K562 (cell line): ENCODE results near the gene DHX32. TPM values are rescaled to one million over a fixed set of nuclear protein-coding genes. Genes with fewer than 3 reads are reported as not detected.

Experiments used
- ATAC-seq: fragments of 200-7000 bp; cut with Tn5 transposase; 3 replicates; pipeline ENCODE4 v1.9.1; 2020; ENCODE audit warnings: moderate library complexity
- BruUV-seq: library from RNA; stranded (reverse); fragments of 400-500 nt; replicated peaks from 2 replicates; lab custom pipeline; 2021; lab: Mats Ljungman, UMichigan
- CTCF ChIA-PET: fragments of 300-600 bp; formaldehyde crosslinking; extraction: SDS; loops from one replicate; lab custom pipeline; 2021; ENCODE audit warnings: low intra/inter-chr PET ratio; lab: Yijun Ruan, JAX
- POLR2A ChIA-PET: fragments of 300-600, 350-650 bp; sonication (Branson Sonifier 250); formaldehyde crosslinking; extraction: SDS; loops from one replicate; lab custom pipeline; 2021; ENCODE audit warnings: antibody characterized with exemption, inconsistent platforms; lab: Yijun Ruan, JAX
- DNase-seq, 4 experiments: peaks; one replicate each; pipeline versions ENCODE4 v3.0.0 to v3.0.0-alpha.2; 2011 to 2018; ENCODE audit warnings: low spot score in 3 of 4, mixed read lengths in 3 of 4; ENCODE audit errors: extremely low read depth in 1 of 4
- FAIRE-seq: peaks from 2 replicates; lab custom pipeline; 2011; peaks lifted over from hg19 to GRCh38; lab: Jason Lieb, UNC
- H2AFZ ChIP-seq: 2 replicates; pipeline ENCODE4 v1.6.0; 2011; ENCODE audit warnings: low read depth, low read length, control low read depth, inconsistent platforms
- H3K27ac ChIP-seq: fragments of 200-600 bp; 3 replicates; pipeline ENCODE4 v1.8.0; 2011; ENCODE audit warnings: low read depth, mild to moderate bottlenecking, control low read depth, inconsistent platforms, low read length, moderate library complexity, mixed read lengths; ENCODE audit errors: extremely low read depth
- H3K27me3 ChIP-seq, 2 experiments: fragments of 300-600 bp in 1 of 2; 2 replicates in 1 of 2; 3 replicates in 1 of 2; pipeline versions ENCODE4 v1.6.0 to v1.8.0; 2011; ENCODE audit warnings: inconsistent platforms in 2 of 2, low read length in 2 of 2, mild to moderate bottlenecking in 1 of 2, mixed read lengths in 1 of 2, moderate library complexity in 1 of 2; ENCODE audit not compliant: control insufficient read depth in 2 of 2, insufficient read depth in 2 of 2
- H3K36me3 ChIP-seq: fragments of 300-600 bp; 3 replicates; pipeline ENCODE4 v1.8.0; 2011; ENCODE audit warnings: mild to moderate bottlenecking, low read length, inconsistent platforms; ENCODE audit not compliant: control insufficient read depth, insufficient read depth
- H3K4me1 ChIP-seq, 2 experiments: fragments of 200-600 bp in 1 of 2; replicated peaks in 1 of 2; 2 replicates in 1 of 2; 3 replicates in 1 of 2; pipeline versions ENCODE4 v1.5.1 to v1.8.0; 2011; ENCODE audit warnings: inconsistent platforms in 2 of 2, low read length in 2 of 2, mild to moderate bottlenecking in 1 of 2, mixed read lengths in 1 of 2, moderate library complexity in 1 of 2; ENCODE audit not compliant: control insufficient read depth in 2 of 2, insufficient read depth in 2 of 2
- H3K4me2 ChIP-seq: 2 replicates; pipeline ENCODE4 v1.6.1; 2011; ENCODE audit warnings: low read length, control low read depth, inconsistent platforms, mixed read lengths; ENCODE audit not compliant: insufficient read depth
- H3K4me3 ChIP-seq: fragments of 200-600 bp; sonication (generic), shearing (Covaris generic); 2 replicates; pipeline ENCODE4 v1.5.1; 2016; ENCODE audit warnings: control low read depth, inconsistent platforms
- H3K79me2 ChIP-seq: fragments of 200-600 bp; 3 replicates; pipeline ENCODE4 v1.8.0; 2011; ENCODE audit warnings: low read length, inconsistent platforms; ENCODE audit not compliant: control insufficient read depth, insufficient read depth
- H3K9ac ChIP-seq, 2 experiments: 2 replicates each; pipeline versions ENCODE4 v1.6.0 to v1.6.1; 2011; ENCODE audit warnings: low read depth in 2 of 2, low read length in 2 of 2, control low read depth in 1 of 2, inconsistent platforms in 1 of 2, mild to moderate bottlenecking in 1 of 2, mixed read lengths in 1 of 2; ENCODE audit not compliant: insufficient read depth in 1 of 2
- H3K9me1 ChIP-seq: one replicate; pipeline ENCODE4 v1.6.0; 2011; ENCODE audit warnings: inconsistent platforms, mild to moderate bottlenecking, low read length, moderate library complexity; ENCODE audit not compliant: control insufficient read depth, insufficient read depth
- H3K9me3 ChIP-seq: replicated peaks from 2 replicates; pipeline ENCODE4 v1.5.1; 2011; ENCODE audit warnings: low read depth, low read length, inconsistent platforms; ENCODE audit not compliant: control insufficient read depth, insufficient read depth
- H4K20me1 ChIP-seq: replicated peaks from 2 replicates; pipeline ENCODE4 v1.6.1; 2011; ENCODE audit warnings: low read length, inconsistent platforms, mixed read lengths; ENCODE audit not compliant: control insufficient read depth, insufficient read depth
- ARID4B ChIP-seq: sonication (generic); formaldehyde crosslinking; IDR thresholded peaks from 2 replicates; pipeline ENCODE4 v1.8.0; 2022; ENCODE audit warnings: mild to moderate bottlenecking, missing genetic modification reagents
- CBFA2T3 ChIP-seq: fragments of 450-650 bp; IDR thresholded peaks from 2 replicates; pipeline ENCODE4 v1.6.1; 2017
- ETV6 ChIP-seq, 3 experiments: fragments of 150-350 bp in 1 of 3; sonication (generic) in 1 of 3; formaldehyde crosslinking in 1 of 3; IDR thresholded peaks; 2 replicates each; pipeline versions ENCODE4 v1.6.1 to v1.8.0; 2014 to 2022; ENCODE audit warnings: borderline replicate concordance in 2 of 3, low read depth in 2 of 3, antibody characterized with exemption in 1 of 3, low read length in 1 of 3, mild to moderate bottlenecking in 1 of 3, missing genetic modification reagents in 1 of 3
- HDAC1 ChIP-seq, 2 experiments: fragments of 450-650 bp; IDR thresholded peaks; 2 replicates each; pipeline ENCODE4 v1.6.1; 2016 to 2017; ENCODE audit warnings: inconsistent platforms in 1 of 2, mild to moderate bottlenecking in 1 of 2, moderate library complexity in 1 of 2
- NCOR1 ChIP-seq: fragments of 450-650 bp; IDR thresholded peaks from 2 replicates; pipeline ENCODE4 v1.6.1; 2016; ENCODE audit warnings: mild to moderate bottlenecking, moderate library complexity
- NFRKB ChIP-seq: fragments of 450-650 bp; IDR thresholded peaks from 2 replicates; pipeline ENCODE4 v1.6.1; 2016; ENCODE audit warnings: low read depth
- NR2C1 ChIP-seq, 2 experiments: fragments of 450-650 bp; IDR thresholded peaks; 2 replicates each; pipeline ENCODE4 v1.6.1; 2017; ENCODE audit warnings: mild to moderate bottlenecking in 2 of 2, antibody characterized with exemption in 1 of 2, inconsistent platforms in 1 of 2, missing compliant biosample characterization in 1 of 2, missing genetic modification characterization in 1 of 2
- NRF1 ChIP-seq, 2 experiments: fragments of 450-650 bp; IDR thresholded peaks in 1 of 2; conservative IDR thresholded peaks in 1 of 2; 2 replicates each; pipeline ENCODE4 v1.6.1; 2014; ENCODE audit warnings: mild to moderate bottlenecking in 2 of 2
- SUPT5H ChIP-seq: fragments of 450-650 bp; IDR thresholded peaks from 2 replicates; pipeline ENCODE4 v1.6.1; 2016
- TAF9B ChIP-seq: fragments of 450-650 bp; IDR thresholded peaks from 2 replicates; pipeline ENCODE4 v1.6.1; 2018; ENCODE audit warnings: mild to moderate bottlenecking; ENCODE audit not compliant: partially characterized antibody
- YY1 ChIP-seq, 3 experiments: IDR thresholded peaks; 2 replicates each; pipeline ENCODE4 v1.6.1; 2011; ENCODE audit warnings: low read length in 2 of 3, mild to moderate bottlenecking in 2 of 3, moderate library complexity in 2 of 3, borderline replicate concordance in 1 of 3, control low read depth in 1 of 3, low read depth in 1 of 3; ENCODE audit not compliant: insufficient read depth in 3 of 3, insufficient replicate concordance in 2 of 3, control insufficient read depth in 1 of 3, insufficient read length in 1 of 3; ENCODE audit errors: extremely low read depth in 1 of 3
- ZBTB34 ChIP-seq: fragments of 250-450 bp; sonication (Bioruptor Pico); IDR thresholded peaks from 2 replicates; pipeline ENCODE4 v1.8.0; 2021; ENCODE audit warnings: mild to moderate bottlenecking, moderate library complexity
- ZNF274 ChIP-seq: IDR thresholded peaks from 2 replicates; pipeline ENCODE4 v1.6.1; 2011; ENCODE audit warnings: low read depth, mild to moderate bottlenecking, low read length, moderate library complexity, borderline replicate concordance
- WGBS: fragments of 100-300 bp; shearing (Covaris generic); methylation state at CpG from one replicate; pipeline ENCODE4 v1.1.6; 2016; ENCODE audit warnings: low coverage, mixed read lengths; ENCODE audit not compliant: insufficient coverage; ENCODE audit errors: missing lambda C conversion rate; 5-methylcytosine and 5-hydroxymethylcytosine counted together
- in situ Hi-C: fragments of 300-500 bp; cut with MboI; formaldehyde crosslinking; loops from 4 replicates; pipeline ENCODE4 v1.15.0; 2018; ENCODE audit warnings: inconsistent platforms, mixed read lengths
- intact Hi-C: fragments of 100-400 bp; cut with micrococcal nuclease; formaldehyde crosslinking; loops from 2 replicates; pipeline ENCODE4 v1.14.2; 2022
- polyA plus RNA-seq, 8 experiments: library from polyadenylated mRNA; depleted of rRNA in 4 of 8; stranded (reverse) in 5 of 8; unstranded in 3 of 8; fragments of >200 nt; fragmentation: Nextera tagmentation in 2 of 8; fragmentation: Illumina TruSeq in 1 of 8; extraction: Ambion mirVana in 2 of 8; extraction: Trizol in 1 of 8; gene quantifications; 2 replicates each; pipeline versions ENCODE4 v1.2.1 to v1.2.3, GENCODE V29; 2011 to 2014; ENCODE audit warnings: inconsistent platforms in 1 of 8, missing spikeins in 1 of 8
- total RNA-seq, 7 experiments: library from RNA; depleted of rRNA in 6 of 7; stranded (reverse); fragments of >200 nt in 6 of 7; fragmentation: Illumina TruSeq in 2 of 7; extraction: Trizol in 2 of 7; gene quantifications; 2 replicates each; pipeline versions ENCODE4 v1.2.1 to v1.2.3, GENCODE V29; 2011 to 2021; ENCODE audit warnings: low replicate concordance in 1 of 7

DHX32 gene
- total and polyA plus RNA-seq, 9 of the 15 experiments (the other 6 are each of a cell fraction or from before 2014, with no cell fraction given) = 5.8 to 23.5 (median 17.5) TPM

DNA sequence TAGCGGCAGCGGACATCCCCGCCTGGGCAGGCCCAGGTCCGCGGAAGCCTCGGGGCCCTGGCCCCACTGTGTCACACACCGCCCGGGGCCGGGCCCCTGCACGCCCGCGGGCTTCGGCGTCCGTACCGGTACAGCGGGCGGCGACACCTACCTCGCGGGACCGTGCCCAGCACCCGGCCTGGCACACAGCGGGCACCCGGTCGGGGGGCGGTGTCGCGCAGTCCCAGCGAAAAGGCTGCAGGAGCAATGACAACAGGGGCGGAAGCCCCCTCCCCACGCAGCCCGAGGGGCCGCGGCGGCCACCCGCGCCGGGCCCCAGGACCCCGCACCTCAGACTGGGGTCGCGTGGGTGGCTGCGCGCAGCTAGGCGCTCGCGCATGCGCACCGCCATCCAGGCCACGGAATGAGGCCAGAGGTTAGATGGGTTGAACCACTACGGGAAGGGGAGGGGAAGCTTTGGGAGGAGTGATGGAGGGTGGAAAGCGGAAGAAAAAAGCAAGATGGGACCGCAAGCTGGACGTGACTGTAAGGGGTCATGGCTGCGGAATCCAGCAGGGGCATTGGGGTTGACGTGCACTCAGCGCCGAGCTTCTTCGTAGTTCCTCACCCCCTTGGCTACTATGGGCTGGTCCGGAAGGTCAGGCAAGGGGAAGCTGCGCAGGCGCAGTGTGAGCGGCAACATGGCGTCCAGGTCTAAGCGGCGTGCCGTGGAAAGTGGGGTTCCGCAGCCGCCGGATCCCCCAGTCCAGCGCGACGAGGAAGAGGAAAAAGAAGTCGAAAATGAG is 58.0 kb downstream of the DHX32 start, which contains the start of the genes BCCIP and UROS:
BCCIP (plus strand) TSS at position 669 of the 785 bp plus-strand sequence; CDS start at position 681, 12 bp downstream.
UROS (minus strand) TSS at position 381 of the 785 bp plus-strand sequence. CDS start 6,759 bp downstream, outside the sequence.
- peak; percentile 73 for ATAC-seq
- H3K9me1 ChIP-seq = no peaks in the 10 kb centered on the region
- peak within 1 kb of the TSS; percentile 84 for H3K4me3 ChIP-seq
- BruUV-seq = no TSS peak
- peaks cover 80% of the 10 kb centered on the region for H3K79me2 ChIP-seq
- H3K27ac ChIP-seq = peak within 1 kb of the TSS; percentile 100
- peak; percentile 86 to 92 (median 90) for DNase-seq
- WGBS = 2% methylated on average over 24 of the region's 74 CpGs
- intact Hi-C loops = no loop called here
- H2AFZ ChIP-seq = peak within 1 kb of the TSS; percentile 99
- FAIRE-seq = no peak
- peaks cover 11 to 33% of the 10 kb centered on the region in 2 experiments; a peak in 4 of 5 replicates for H3K4me1 ChIP-seq
- ChIA-PET CTCF (no interaction called here), POLR2A (interaction anchor here (0.5 kb wide), 1 partner anchor 32 kb away, joined by 3 read pairs; no protein-coding TSS in a partner anchor)
- no peaks in the 10 kb centered on the region for H3K27me3 ChIP-seq
- H3K9ac ChIP-seq = peak within 1 kb of the TSS; percentile 95 to 98
- no peaks in the 10 kb centered on the region for H3K9me3 ChIP-seq
- in situ Hi-C loops = no loop called here
- peaks cover 41% of the 10 kb centered on the region for H3K36me3 ChIP-seq
- peak within 1 kb of the TSS; percentile 72 for H3K4me2 ChIP-seq
- no peaks in the 10 kb centered on the region for H4K20me1 ChIP-seq
- TF ChIP-seq TAF9B (peak; percentile 89), SUPT5H (peak; percentile 86), NRF1 (conservative IDR thresholded peaks at IDR 0.05 in 1 of 2, IDR thresholded peaks at IDR 0.05 in 1 of 2) (peak; percentile 98), ZBTB34 (CRISPR knock-in tag) (no peak), NFRKB (peak; percentile 82), NCOR1 (peak; percentile 39; the same call in 1 of the 2 replicates), ARID4B (CRISPR knock-in tag) (peak; percentile 42; the same call in 1 of the 2 replicates), CBFA2T3 (peak; percentile 24; the same call in 1 of the 2 replicates), NR2C1 (IDR thresholded peaks at IDR 0.05) (peak; percentile 98), NR2C1 (tag; IDR thresholded peaks at IDR 0.05) (peak; percentile 98), ETV6 (IDR thresholded peaks at IDR 0.05; ENCODE audit: borderline replicate concordance in 1 of 2, low read depth in 2 of 2, low read length in 1 of 2) (no peak), ETV6 (CRISPR knock-in tag; IDR thresholded peaks at IDR 0.05; ENCODE audit: borderline replicate concordance) (0 out of 2 replicates have a peak, but pooled peaks have one; percentile 5), HDAC1 (IDR thresholded peaks at IDR 0.05) (peak in 1 of 2 experiments; percentile 8; a peak in 1 of 4 replicates), YY1 (IDR thresholded peaks at IDR 0.05; ENCODE audit: borderline replicate concordance in 1 of 3, control insufficient read depth in 1 of 3, extremely low read depth in 1 of 3, insufficient read depth in 3 of 3, insufficient read length in 1 of 3, insufficient replicate concordance in 2 of 3, low read depth in 1 of 3, low read length in 2 of 3) (peak; percentile 76 to 93 (median 90)), ZNF274 (no peak)
